ENCODE results near the gene SH3D19.

SH3D19 gene

DNA sequence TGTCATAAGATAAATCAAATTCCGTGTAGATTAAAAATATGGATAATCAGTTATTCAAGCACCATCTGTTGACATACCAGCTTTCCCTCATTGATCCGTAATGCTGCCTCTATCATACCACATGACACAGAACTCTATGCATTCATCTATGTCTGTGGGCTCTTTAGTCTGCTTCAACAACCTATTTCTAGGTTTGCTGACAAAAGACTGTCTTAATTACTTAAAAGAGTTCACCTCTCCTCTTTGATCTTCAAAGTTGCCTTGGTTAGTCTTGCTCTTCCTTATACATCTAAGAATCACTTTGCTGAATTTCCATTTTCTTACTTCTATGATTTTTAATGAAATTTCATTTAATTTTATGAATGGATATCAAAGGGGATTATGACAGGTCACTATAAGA is 105.5 kb downstream of the SH3D19 start:
- Histone ChIP-seq H3K4me3 (ENCODE audit: low read length, poor library complexity, severe bottlenecking) (no peak overlapping the region), H3K4me1 (ENCODE audit: insufficient read depth, low read length, poor library complexity, severe bottlenecking) (no peaks in the 10 kb centered on the region), H3K9ac (ENCODE audit: low read depth, low read length, poor library complexity, severe bottlenecking) (no peak overlapping the region), H3K36me3 (ENCODE audit: insufficient read depth, low read length) (no peaks in the 10 kb centered on the region), H2AFZ (ENCODE audit: low read length) (no peak overlapping the region), H4K20me1 (ENCODE audit: insufficient read depth, low read length, poor library complexity, severe bottlenecking) (no peaks in the 10 kb centered on the region), H3F3A (ENCODE audit: low read depth) (no peaks in the 10 kb centered on the region), H3K79me2 (ENCODE audit: insufficient read depth, low read length) (no peaks in the 10 kb centered on the region), H3K4me2 (ENCODE audit: low read depth, low read length, poor library complexity, severe bottlenecking) (no peak overlapping the region), H3K27me3 (ENCODE audit: insufficient read depth, low read length, poor library complexity, severe bottlenecking) (no peaks in the 10 kb centered on the region), H3K9me3 (ENCODE audit: insufficient read depth, low read depth, low read length) (no peaks in the 10 kb centered on the region), H3K9me2 (replicated peaks; ENCODE audit: low read depth, low read length) (no peaks in the 10 kb centered on the region)
- no peak for TF ChIP-seq EZH2phosphoT487 (IDR thresholded peaks at IDR 0.05; ENCODE audit: borderline replicate concordance)
- TF ChIP-seq, protein P1, sequence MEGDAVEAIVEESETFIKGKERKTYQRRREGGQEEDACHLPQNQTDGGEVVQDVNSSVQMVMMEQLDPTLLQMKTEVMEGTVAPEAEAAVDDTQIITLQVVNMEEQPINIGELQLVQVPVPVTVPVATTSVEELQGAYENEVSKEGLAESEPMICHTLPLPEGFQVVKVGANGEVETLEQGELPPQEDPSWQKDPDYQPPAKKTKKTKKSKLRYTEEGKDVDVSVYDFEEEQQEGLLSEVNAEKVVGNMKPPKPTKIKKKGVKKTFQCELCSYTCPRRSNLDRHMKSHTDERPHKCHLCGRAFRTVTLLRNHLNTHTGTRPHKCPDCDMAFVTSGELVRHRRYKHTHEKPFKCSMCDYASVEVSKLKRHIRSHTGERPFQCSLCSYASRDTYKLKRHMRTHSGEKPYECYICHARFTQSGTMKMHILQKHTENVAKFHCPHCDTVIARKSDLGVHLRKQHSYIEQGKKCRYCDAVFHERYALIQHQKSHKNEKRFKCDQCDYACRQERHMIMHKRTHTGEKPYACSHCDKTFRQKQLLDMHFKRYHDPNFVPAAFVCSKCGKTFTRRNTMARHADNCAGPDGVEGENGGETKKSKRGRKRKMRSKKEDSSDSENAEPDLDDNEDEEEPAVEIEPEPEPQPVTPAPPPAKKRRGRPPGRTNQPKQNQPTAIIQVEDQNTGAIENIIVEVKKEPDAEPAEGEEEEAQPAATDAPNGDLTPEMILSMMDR (conservative IDR thresholded peaks at IDR 0.05; ENCODE audit: low read length), result no peak

DNA sequence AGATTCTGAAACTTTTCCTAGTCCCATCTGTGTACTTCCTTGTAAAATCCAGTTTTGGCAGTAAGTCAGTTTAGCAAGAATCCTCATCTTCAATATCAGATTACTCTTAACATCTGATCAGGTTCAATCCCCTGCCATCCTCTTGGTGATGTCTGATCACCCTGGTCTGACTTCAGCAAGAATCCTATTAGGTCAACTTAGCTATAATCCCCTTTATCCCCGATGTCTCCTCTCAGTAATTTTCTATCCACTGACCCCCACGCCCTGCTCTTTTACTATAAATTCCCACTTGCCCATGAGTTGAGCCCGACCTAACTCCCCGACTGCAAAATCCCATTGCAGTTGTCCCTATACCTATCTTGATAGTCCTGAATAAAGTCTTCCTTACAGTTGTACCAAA is 106.3 kb downstream of the SH3D19 start:
- no peak overlapping the region for H2AFZ ChIP-seq (ENCODE audit: low read length)
- no peaks in the 10 kb centered on the region for H3K4me1 ChIP-seq (ENCODE audit: insufficient read depth, low read length, poor library complexity, severe bottlenecking)
- no peak overlapping the region for H3K4me3 ChIP-seq (ENCODE audit: low read length, poor library complexity, severe bottlenecking)
- no peak for TF ChIP-seq EZH2phosphoT487 (IDR thresholded peaks at IDR 0.05; ENCODE audit: borderline replicate concordance)
- TF ChIP-seq, protein P1 (conservative IDR thresholded peaks at IDR 0.05; ENCODE audit: low read length), result no peak
- no peaks in the 10 kb centered on the region for H3K79me2 ChIP-seq (ENCODE audit: insufficient read depth, low read length)
- no peaks in the 10 kb centered on the region for H3K9me2 ChIP-seq (replicated peaks; ENCODE audit: low read depth, low read length)
- no peaks in the 10 kb centered on the region for H3K27me3 ChIP-seq (ENCODE audit: insufficient read depth, low read length, poor library complexity, severe bottlenecking)
- no peaks in the 10 kb centered on the region for H3F3A ChIP-seq (ENCODE audit: low read depth)
- no peak overlapping the region for H3K4me2 ChIP-seq (ENCODE audit: low read depth, low read length, poor library complexity, severe bottlenecking)
- H3K9me3 ChIP-seq (ENCODE audit: insufficient read depth, low read depth, low read length), result no peaks in the 10 kb centered on the region
- H4K20me1 ChIP-seq (ENCODE audit: insufficient read depth, low read length, poor library complexity, severe bottlenecking), result no peaks in the 10 kb centered on the region
- no peak overlapping the region for H3K9ac ChIP-seq (ENCODE audit: low read depth, low read length, poor library complexity, severe bottlenecking)
- H3K36me3 ChIP-seq (ENCODE audit: insufficient read depth, low read length), result no peaks in the 10 kb centered on the region

DNA sequence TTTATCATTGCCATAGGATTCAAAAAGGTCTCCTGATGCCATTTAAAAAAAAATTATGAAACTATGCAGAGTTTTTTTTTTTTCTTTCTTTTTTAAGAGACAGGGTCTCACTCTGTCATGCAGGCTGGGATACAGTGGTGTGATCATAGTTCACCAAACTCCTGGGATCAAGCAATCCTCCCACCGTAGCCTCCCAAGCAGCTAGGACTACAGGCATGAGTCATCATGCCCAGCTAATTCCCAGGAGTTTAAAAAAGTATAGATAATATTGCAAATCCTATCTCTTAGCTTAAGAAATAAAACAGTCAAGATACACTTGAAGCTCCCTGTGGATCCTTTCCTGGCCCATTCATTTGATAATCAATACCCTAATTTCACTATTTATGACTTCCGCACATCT is 107.1 kb downstream of the SH3D19 start:
- no peaks in the 10 kb centered on the region for H3K9me3 ChIP-seq (ENCODE audit: insufficient read depth, low read depth, low read length)
- no peaks in the 10 kb centered on the region for H3K4me1 ChIP-seq (ENCODE audit: insufficient read depth, low read length, poor library complexity, severe bottlenecking)
- no peak for TF ChIP-seq EZH2phosphoT487 (IDR thresholded peaks at IDR 0.05; ENCODE audit: borderline replicate concordance)
- TF ChIP-seq, protein P1 (conservative IDR thresholded peaks at IDR 0.05; ENCODE audit: low read length), result no peak
- H3F3A ChIP-seq (ENCODE audit: low read depth), result no peaks in the 10 kb centered on the region
- no peaks in the 10 kb centered on the region for H3K36me3 ChIP-seq (ENCODE audit: insufficient read depth, low read length)
- H3K79me2 ChIP-seq (ENCODE audit: insufficient read depth, low read length), result no peaks in the 10 kb centered on the region
- no peak overlapping the region for H3K4me3 ChIP-seq (ENCODE audit: low read length, poor library complexity, severe bottlenecking)
- H2AFZ ChIP-seq (ENCODE audit: low read length), result no peak overlapping the region
- H3K27me3 ChIP-seq (ENCODE audit: insufficient read depth, low read length, poor library complexity, severe bottlenecking), result no peaks in the 10 kb centered on the region
- H3K4me2 ChIP-seq (ENCODE audit: low read depth, low read length, poor library complexity, severe bottlenecking), result no peak overlapping the region
- no peaks in the 10 kb centered on the region for H4K20me1 ChIP-seq (ENCODE audit: insufficient read depth, low read length, poor library complexity, severe bottlenecking)
- no peaks in the 10 kb centered on the region for H3K9me2 ChIP-seq (replicated peaks; ENCODE audit: low read depth, low read length)
- H3K9ac ChIP-seq (ENCODE audit: low read depth, low read length, poor library complexity, severe bottlenecking), result no peak overlapping the region

All from Loucy (cell line).